ENCODE measurements around the gene KIT. TPM values are rescaled to one million over a fixed set of nuclear protein-coding genes. Genes with fewer than 3 reads are reported as not detected.

The KIT gene
- polyA plus RNA-seq, 1 donor (not counting 4 experiments of a cell fraction or from before 2014, with no cell fraction given), result 0.01 TPM

DNA sequence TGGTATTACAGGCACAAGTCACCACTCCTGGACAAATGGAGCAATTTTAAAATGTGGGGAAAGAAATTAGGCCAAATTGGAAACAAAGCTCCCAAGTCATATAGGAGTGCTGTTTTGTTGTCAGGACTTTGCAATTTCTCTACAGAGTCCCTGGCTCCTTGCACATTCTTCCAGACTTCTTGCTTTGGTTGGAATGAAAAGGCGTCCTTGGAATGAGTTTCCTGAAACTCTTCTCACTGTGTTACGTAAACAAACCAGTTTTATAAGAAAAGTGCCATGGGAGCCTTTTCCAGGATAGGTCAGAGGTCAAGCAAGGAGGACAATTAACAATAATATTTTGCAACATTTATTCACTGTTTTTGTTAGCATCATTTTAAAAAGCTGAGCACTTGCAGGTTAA is 32.4 kb upstream of the KIT start:
- Histone ChIP-seq H3K27me3 (ENCODE audit: control insufficient read depth, extremely low read depth, insufficient read depth, low read length) (no peaks in the 10 kb centered on the region), H3K27ac (ENCODE audit: control insufficient read depth, insufficient read depth, low read length) (no peak overlapping the region), H2AFZ (ENCODE audit: control insufficient read depth, low read length) (no peak overlapping the region), H3K9me1 (ENCODE audit: control insufficient read depth, extremely low read depth, insufficient read depth, low read length) (no peaks in the 10 kb centered on the region), H3K4me3 (ENCODE audit: control insufficient read depth in 2 of 3, extremely low read depth in 1 of 3, insufficient read depth in 2 of 3, low read depth in 1 of 3, low read length in 3 of 3) (no peak overlapping the region), H3K9ac (ENCODE audit: control insufficient read depth, extremely low read depth, insufficient read depth, low read length) (no peak overlapping the region), H3K4me1 (ENCODE audit: control insufficient read depth, extremely low read depth, insufficient read depth, low read length) (no peaks in the 10 kb centered on the region), H3K36me3 (ENCODE audit: control insufficient read depth in 2 of 2, extremely low read depth in 1 of 2, insufficient read depth in 2 of 2, low read length in 2 of 2) (no peaks in the 10 kb centered on the region), H3K4me2 (ENCODE audit: control insufficient read depth, extremely low read depth, insufficient read depth, low read depth, low read length) (no peak overlapping the region), H3K9me3 (ENCODE audit: control insufficient read depth, low read depth, low read length) (no peaks in the 10 kb centered on the region), H3K79me2 (ENCODE audit: control insufficient read depth, insufficient read depth, low read length) (no peaks in the 10 kb centered on the region), H4K20me1 (ENCODE audit: control insufficient read depth, extremely low read depth, insufficient read depth, low read length) (no peaks in the 10 kb centered on the region)
- FAIRE-seq, result no peak
- no peak for DNase-seq (ENCODE audit: low read depth, low spot score)
- dilution Hi-C loops (cut with MboI; ENCODE audit: extremely low pct_ligation_motif_present, low sequenced_read_pairs), result no loop called here
- TF ChIP-seq EZH2 (IDR thresholded peaks at IDR 0.05; ENCODE audit: low read length), result no peak
- TF ChIP-seq, protein P1, sequence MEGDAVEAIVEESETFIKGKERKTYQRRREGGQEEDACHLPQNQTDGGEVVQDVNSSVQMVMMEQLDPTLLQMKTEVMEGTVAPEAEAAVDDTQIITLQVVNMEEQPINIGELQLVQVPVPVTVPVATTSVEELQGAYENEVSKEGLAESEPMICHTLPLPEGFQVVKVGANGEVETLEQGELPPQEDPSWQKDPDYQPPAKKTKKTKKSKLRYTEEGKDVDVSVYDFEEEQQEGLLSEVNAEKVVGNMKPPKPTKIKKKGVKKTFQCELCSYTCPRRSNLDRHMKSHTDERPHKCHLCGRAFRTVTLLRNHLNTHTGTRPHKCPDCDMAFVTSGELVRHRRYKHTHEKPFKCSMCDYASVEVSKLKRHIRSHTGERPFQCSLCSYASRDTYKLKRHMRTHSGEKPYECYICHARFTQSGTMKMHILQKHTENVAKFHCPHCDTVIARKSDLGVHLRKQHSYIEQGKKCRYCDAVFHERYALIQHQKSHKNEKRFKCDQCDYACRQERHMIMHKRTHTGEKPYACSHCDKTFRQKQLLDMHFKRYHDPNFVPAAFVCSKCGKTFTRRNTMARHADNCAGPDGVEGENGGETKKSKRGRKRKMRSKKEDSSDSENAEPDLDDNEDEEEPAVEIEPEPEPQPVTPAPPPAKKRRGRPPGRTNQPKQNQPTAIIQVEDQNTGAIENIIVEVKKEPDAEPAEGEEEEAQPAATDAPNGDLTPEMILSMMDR (optimal IDR thresholded peaks at IDR 0.05 in 1 of 3, IDR thresholded peaks at IDR 0.05 in 1 of 3, conservative IDR thresholded peaks at IDR 0.05 in 1 of 3; ENCODE audit: extremely low read depth in 1 of 3, insufficient read depth in 2 of 3, low read length in 3 of 3), result no peak

DNA sequence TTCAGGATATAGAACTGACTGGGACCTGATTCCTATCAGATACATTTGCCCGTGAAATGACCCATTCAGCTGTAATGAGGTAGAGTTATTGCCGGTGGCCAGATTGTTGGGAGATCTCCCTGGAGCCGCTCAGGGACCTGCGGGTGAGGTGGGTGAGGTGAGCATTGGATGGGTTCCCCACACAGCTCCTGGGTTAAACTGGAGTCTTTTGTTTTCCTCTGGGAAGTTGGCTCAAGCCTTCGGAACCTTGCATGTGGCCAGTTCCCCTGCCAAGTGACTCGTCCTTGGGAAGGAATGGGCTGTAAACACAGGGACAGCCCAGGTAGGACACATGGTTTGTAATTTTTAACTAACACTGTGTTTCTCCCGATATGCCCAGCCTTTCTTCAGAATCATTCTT is 31.6 kb upstream of the KIT start:
- FAIRE-seq (no peak), DNase-seq (ENCODE audit: low read depth, low spot score) (no peak)
- no peaks in the 10 kb centered on the region for H3K36me3 ChIP-seq (ENCODE audit: control insufficient read depth in 2 of 2, extremely low read depth in 1 of 2, insufficient read depth in 2 of 2, low read length in 2 of 2)
- dilution Hi-C loops (cut with MboI; ENCODE audit: extremely low pct_ligation_motif_present, low sequenced_read_pairs), result no loop called here
- H4K20me1 ChIP-seq (ENCODE audit: control insufficient read depth, extremely low read depth, insufficient read depth, low read length), result no peaks in the 10 kb centered on the region
- H3K4me2 ChIP-seq (ENCODE audit: control insufficient read depth, extremely low read depth, insufficient read depth, low read depth, low read length), result no peak overlapping the region
- no peak for TF ChIP-seq EZH2 (IDR thresholded peaks at IDR 0.05; ENCODE audit: low read length)
- TF ChIP-seq, protein P1 (optimal IDR thresholded peaks at IDR 0.05 in 1 of 3, IDR thresholded peaks at IDR 0.05 in 1 of 3, conservative IDR thresholded peaks at IDR 0.05 in 1 of 3; ENCODE audit: extremely low read depth in 1 of 3, insufficient read depth in 2 of 3, low read length in 3 of 3), result no peak
- no peak overlapping the region for H3K4me3 ChIP-seq (ENCODE audit: control insufficient read depth in 2 of 3, extremely low read depth in 1 of 3, insufficient read depth in 2 of 3, low read depth in 1 of 3, low read length in 3 of 3)
- H3K4me1 ChIP-seq (ENCODE audit: control insufficient read depth, extremely low read depth, insufficient read depth, low read length), result no peaks in the 10 kb centered on the region
- H2AFZ ChIP-seq (ENCODE audit: control insufficient read depth, low read length), result no peak overlapping the region
- no peak overlapping the region for H3K9ac ChIP-seq (ENCODE audit: control insufficient read depth, extremely low read depth, insufficient read depth, low read length)
- H3K9me3 ChIP-seq (ENCODE audit: control insufficient read depth, low read depth, low read length), result no peaks in the 10 kb centered on the region
- no peak overlapping the region for H3K27ac ChIP-seq (ENCODE audit: control insufficient read depth, insufficient read depth, low read length)
- no peaks in the 10 kb centered on the region for H3K79me2 ChIP-seq (ENCODE audit: control insufficient read depth, insufficient read depth, low read length)
- H3K9me1 ChIP-seq (ENCODE audit: control insufficient read depth, extremely low read depth, insufficient read depth, low read length), result no peaks in the 10 kb centered on the region
- no peaks in the 10 kb centered on the region for H3K27me3 ChIP-seq (ENCODE audit: control insufficient read depth, extremely low read depth, insufficient read depth, low read length)

Measured in keratinocyte (primary cell).